GM12878 (cell line): Measurements from ENCODE around the gene DCTN4. TPM values are rescaled to one million over a fixed set of nuclear protein-coding genes. Genes with fewer than 3 reads are reported as not detected.

Source experiments
- ATAC-seq: fragments of 200-7000 bp; cut with Tn5 transposase; 3 replicates; pipeline ENCODE4 v1.9.1; 2020; ENCODE audit warnings: mild to moderate bottlenecking, moderate library complexity
- BruUV-seq: library from RNA; stranded (reverse); fragments of 400-500 nt; replicated peaks from 2 replicates; lab custom pipeline; 2021; lab: Mats Ljungman, UMichigan
- CTCF ChIA-PET: fragments of 300-600 bp; sonication (Branson Sonifier 250); formaldehyde crosslinking; extraction: SDS; loops from one replicate; lab custom pipeline; 2021; ENCODE audit warnings: inconsistent platforms; lab: Yijun Ruan, JAX
- POLR2A ChIA-PET: fragments of 350-600 bp; formaldehyde crosslinking; extraction: SDS; loops from one replicate; lab custom pipeline; 2021; ENCODE audit warnings: inconsistent platforms; lab: Charles Lee
- RAD21 ChIA-PET: fragments of 300-600 bp; sonication (Branson Sonifier 250); formaldehyde crosslinking; loops from one replicate; lab custom pipeline; 2023; ENCODE audit warnings: antibody characterized with exemption; ENCODE audit not compliant: unreplicated experiment; lab: Charles Lee
- SMC1A ChIA-PET: fragments of 300-600 bp; sonication (Branson Sonifier 250); formaldehyde crosslinking; loops from one replicate; lab custom pipeline; 2023; ENCODE audit not compliant: unreplicated experiment, uncharacterized antibody; lab: Charles Lee
- DNase-seq: peaks from one replicate; pipeline ENCODE4 v3.0.0-alpha.2; 2011; ENCODE audit warnings: low read depth, low spot score
- FAIRE-seq: peaks from 3 replicates; lab custom pipeline; 2011; peaks lifted over from hg19 to GRCh38; lab: Jason Lieb, UNC
- H2AFZ ChIP-seq: 2 replicates; pipeline ENCODE4 v1.6.0; 2011; ENCODE audit warnings: low read depth, low read length, control low read depth; ENCODE audit not compliant: control insufficient read depth
- H3K27ac ChIP-seq: 2 replicates; pipeline ENCODE4 v1.5.1; 2011; ENCODE audit warnings: control low read depth; ENCODE audit not compliant: control insufficient read depth, insufficient read depth
- H3K27me3 ChIP-seq, 2 experiments: replicated peaks in 1 of 2; 2 replicates each; pipeline versions ENCODE4 v1.6.0 to v1.6.1; 2011; ENCODE audit warnings: low read length in 1 of 2; ENCODE audit not compliant: control insufficient read depth in 2 of 2, insufficient read depth in 2 of 2
- H3K36me3 ChIP-seq, 2 experiments: 2 replicates each; pipeline ENCODE4 v1.5.1; 2011; ENCODE audit warnings: low read length in 1 of 2; ENCODE audit not compliant: control insufficient read depth in 2 of 2, insufficient read depth in 2 of 2
- H3K4me1 ChIP-seq: 2 replicates; pipeline ENCODE4 v1.6.1; 2011; ENCODE audit warnings: mild to moderate bottlenecking, low read length, moderate library complexity, mixed read lengths; ENCODE audit not compliant: control insufficient read depth, insufficient read depth
- H3K4me2 ChIP-seq: 2 replicates; pipeline ENCODE4 v1.6.0; 2011; ENCODE audit warnings: control low read depth; ENCODE audit not compliant: control insufficient read depth, insufficient read depth
- H3K4me3 ChIP-seq: fragments of 200-600 bp; sonication (generic); 2 replicates; pipeline ENCODE4 v1.5.1; 2016
- H3K79me2 ChIP-seq: 2 replicates; pipeline ENCODE4 v1.6.0; 2011; ENCODE audit warnings: low read length; ENCODE audit not compliant: control insufficient read depth, insufficient read depth
- H3K9ac ChIP-seq: 2 replicates; pipeline ENCODE4 v1.8.0; 2011; ENCODE audit warnings: low read length, control low read depth, mixed read lengths; ENCODE audit not compliant: control insufficient read depth, insufficient read depth
- H3K9me3 ChIP-seq: replicated peaks from 3 replicates; pipeline ENCODE4 v1.5.1; 2011; ENCODE audit warnings: mild to moderate bottlenecking, low read length; ENCODE audit not compliant: control insufficient read depth, insufficient read depth
- H4K20me1 ChIP-seq: 2 replicates; pipeline ENCODE4 v1.6.0; 2011; ENCODE audit not compliant: control insufficient read depth, insufficient read depth
- BCL11A ChIP-seq: IDR thresholded peaks from 2 replicates; pipeline ENCODE4 v1.6.1; 2011; ENCODE audit warnings: low read depth, low read length
- CBFB ChIP-seq: IDR thresholded peaks from 2 replicates; pipeline ENCODE4 v1.6.1; 2016; ENCODE audit warnings: antibody characterized with exemption, low read depth
- CHD2 ChIP-seq: IDR thresholded peaks from 2 replicates; pipeline ENCODE4 v1.6.1; 2011; ENCODE audit warnings: low read depth, low read length, improper control_type of control experiment, borderline replicate concordance
- FOXM1 ChIP-seq: IDR thresholded peaks from 2 replicates; pipeline ENCODE4 v1.6.1; 2012; ENCODE audit warnings: low read depth, mild to moderate bottlenecking, inconsistent platforms, low read length, moderate library complexity
- GATAD2B ChIP-seq: fragments of 450-650 bp; conservative IDR thresholded peaks from 2 replicates; pipeline ENCODE4 v1.6.1; 2017; ENCODE audit warnings: low read depth, mild to moderate bottlenecking, moderate library complexity
- KDM1A ChIP-seq: fragments of 200-600 bp; sonication (generic); IDR thresholded peaks from 2 replicates; pipeline ENCODE4 v1.6.1; 2016; ENCODE audit warnings: borderline replicate concordance
- NR2C2 ChIP-seq: IDR thresholded peaks from 2 replicates; pipeline ENCODE4 v1.6.1; 2011; ENCODE audit warnings: borderline replicate concordance, low read depth; ENCODE audit not compliant: control insufficient read depth, insufficient read length
- PAX5 ChIP-seq: IDR thresholded peaks from 2 replicates; pipeline ENCODE4 v1.6.1; 2011; ENCODE audit warnings: low read depth, low read length, borderline replicate concordance
- PKNOX1 ChIP-seq: fragments of 450-650 bp; IDR thresholded peaks from 2 replicates; pipeline ENCODE4 v1.6.1; 2016; ENCODE audit warnings: mild to moderate bottlenecking
- POLR2A ChIP-seq: IDR thresholded peaks from 2 replicates; pipeline ENCODE4 v1.6.1; 2011; ENCODE audit warnings: low read depth, mild to moderate bottlenecking, low read length
- RAD51 ChIP-seq: fragments of 450-650 bp; IDR thresholded peaks from 2 replicates; pipeline ENCODE4 v1.6.1; 2016; ENCODE audit warnings: moderate library complexity, mild to moderate bottlenecking, inconsistent platforms
- SMC3 ChIP-seq: IDR thresholded peaks from 2 replicates; pipeline ENCODE4 v1.6.1; 2011; ENCODE audit warnings: low read length, improper control_type of control experiment, borderline replicate concordance
- SREBF1 ChIP-seq: IDR thresholded peaks from 2 replicates; pipeline ENCODE4 v1.6.1; 2012; ENCODE audit warnings: mild to moderate bottlenecking, low read length
- ZBED1 ChIP-seq: IDR thresholded peaks from 2 replicates; pipeline ENCODE4 v1.6.1; 2016; ENCODE audit warnings: borderline replicate concordance
- ZNF622 ChIP-seq: fragments of 450-650 bp; IDR thresholded peaks from 2 replicates; pipeline ENCODE4 v1.6.1; 2017; ENCODE audit warnings: mild to moderate bottlenecking, inconsistent platforms
- WGBS: methylation state at CpG from one replicate; pipeline ENCODE4 v1.1.6; 2016; ENCODE audit warnings: low lambda C conversion rate; ENCODE audit not compliant: insufficient replicate concordance, insufficient coverage; ENCODE audit errors: missing lambda C conversion rate; 5-methylcytosine and 5-hydroxymethylcytosine counted together
- in situ Hi-C: fragments of 300-500 bp; cut with MboI; formaldehyde crosslinking; loops from 9 replicates; pipeline ENCODE4 v1.14.3; 2018; ENCODE audit warnings: mixed read lengths
- intact Hi-C: fragments of 100-400 bp; cut with micrococcal nuclease; formaldehyde crosslinking; loops from one replicate; pipeline ENCODE4 v1.14.2; 2022; ENCODE audit not compliant: unreplicated experiment
- polyA plus RNA-seq, 11 experiments: library from polyadenylated mRNA; depleted of rRNA in 4 of 11; unstranded in 6 of 11; stranded (reverse) in 5 of 11; fragments of >200 nt; fragmentation: Nextera tagmentation in 4 of 11; fragmentation: Illumina TruSeq in 1 of 11; extraction: Ambion mirVana in 4 of 11; extraction: Trizol in 1 of 11; gene quantifications; 1 replicate in 1 of 11; 2 replicates in 10 of 11; pipeline versions ENCODE4 v1.2.1 to v1.2.3, GENCODE V29; 2011 to 2016; ENCODE audit warnings: inconsistent platforms in 2 of 11, missing spikeins in 2 of 11, low read depth in 1 of 11
- total RNA-seq, 4 experiments: library from RNA; depleted of rRNA in 3 of 4; stranded (reverse); fragments of >200 nt in 3 of 4; fragmentation: Illumina TruSeq in 1 of 4; extraction: Trizol in 1 of 4; gene quantifications; 2 replicates each; pipeline versions ENCODE4 v1.2.1 to v1.2.3, GENCODE V29; 2013 to 2021
- TF ChIP-seq, protein P1 (sequence below): fragments of 450-650 bp; formaldehyde crosslinking; IDR thresholded peaks from 2 replicates; pipeline ENCODE4 v1.4.0; 2020; ENCODE audit warnings: mild to moderate bottlenecking, moderate library complexity

Gene DCTN4
- total and polyA plus RNA-seq, 10 of the 15 experiments (the other 5 are each of a cell fraction or from before 2014, with no cell fraction given): 7.6 to 27.8 (median 18.0) TPM

DNA sequence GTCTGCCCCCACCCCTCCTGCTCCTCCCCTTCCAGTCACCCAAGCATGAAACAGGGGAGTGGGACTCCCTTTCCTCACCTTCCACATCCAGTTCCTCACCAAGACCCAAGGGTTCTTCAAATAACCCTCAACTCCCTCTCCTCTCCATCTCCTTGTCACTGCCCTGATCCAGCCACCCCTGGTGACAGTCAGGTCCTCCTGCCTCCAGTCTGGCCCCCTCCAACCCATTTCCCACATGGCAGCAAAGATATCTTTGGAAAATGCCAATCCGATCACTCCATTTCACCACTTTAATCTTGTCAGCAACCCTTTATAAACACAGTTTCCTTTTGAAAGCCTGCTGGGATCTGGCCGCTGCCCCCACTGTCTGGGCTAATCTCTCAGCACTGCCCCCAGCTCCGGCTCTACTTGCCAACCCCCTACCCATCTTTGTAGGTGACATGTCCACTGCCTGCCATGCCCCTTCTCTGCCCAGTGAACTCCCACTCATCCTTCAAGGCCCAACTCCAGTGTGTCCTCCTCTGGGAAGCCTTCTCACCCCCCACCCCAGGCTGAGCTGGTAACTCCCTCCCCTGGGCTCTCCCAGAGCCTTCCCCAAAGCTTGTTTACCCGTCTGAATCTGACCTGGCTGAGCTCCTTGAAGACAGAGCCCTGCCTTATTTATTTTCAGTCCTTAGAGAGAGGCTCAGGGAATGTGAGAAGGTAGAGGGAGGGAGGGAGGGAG lies 98.5 kb downstream of the DCTN4 start (continued):
- TF ChIP-seq BCL11A (no peak), SMC3 (no peak), ZBED1 (no peak), POLR2A (no peak)
- TF ChIP-seq, protein P1, sequence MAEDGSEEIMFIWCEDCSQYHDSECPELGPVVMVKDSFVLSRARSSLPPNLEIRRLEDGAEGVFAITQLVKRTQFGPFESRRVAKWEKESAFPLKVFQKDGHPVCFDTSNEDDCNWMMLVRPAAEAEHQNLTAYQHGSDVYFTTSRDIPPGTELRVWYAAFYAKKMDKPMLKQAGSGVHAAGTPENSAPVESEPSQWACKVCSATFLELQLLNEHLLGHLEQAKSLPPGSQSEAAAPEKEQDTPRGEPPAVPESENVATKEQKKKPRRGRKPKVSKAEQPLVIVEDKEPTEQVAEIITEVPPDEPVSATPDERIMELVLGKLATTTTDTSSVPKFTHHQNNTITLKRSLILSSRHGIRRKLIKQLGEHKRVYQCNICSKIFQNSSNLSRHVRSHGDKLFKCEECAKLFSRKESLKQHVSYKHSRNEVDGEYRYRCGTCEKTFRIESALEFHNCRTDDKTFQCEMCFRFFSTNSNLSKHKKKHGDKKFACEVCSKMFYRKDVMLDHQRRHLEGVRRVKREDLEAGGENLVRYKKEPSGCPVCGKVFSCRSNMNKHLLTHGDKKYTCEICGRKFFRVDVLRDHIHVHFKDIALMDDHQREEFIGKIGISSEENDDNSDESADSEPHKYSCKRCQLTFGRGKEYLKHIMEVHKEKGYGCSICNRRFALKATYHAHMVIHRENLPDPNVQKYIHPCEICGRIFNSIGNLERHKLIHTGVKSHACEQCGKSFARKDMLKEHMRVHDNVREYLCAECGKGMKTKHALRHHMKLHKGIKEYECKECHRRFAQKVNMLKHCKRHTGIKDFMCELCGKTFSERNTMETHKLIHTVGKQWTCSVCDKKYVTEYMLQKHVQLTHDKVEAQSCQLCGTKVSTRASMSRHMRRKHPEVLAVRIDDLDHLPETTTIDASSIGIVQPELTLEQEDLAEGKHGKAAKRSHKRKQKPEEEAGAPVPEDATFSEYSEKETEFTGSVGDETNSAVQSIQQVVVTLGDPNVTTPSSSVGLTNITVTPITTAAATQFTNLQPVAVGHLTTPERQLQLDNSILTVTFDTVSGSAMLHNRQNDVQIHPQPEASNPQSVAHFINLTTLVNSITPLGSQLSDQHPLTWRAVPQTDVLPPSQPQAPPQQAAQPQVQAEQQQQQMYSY (CRISPR knock-in tag): no peak

DNA sequence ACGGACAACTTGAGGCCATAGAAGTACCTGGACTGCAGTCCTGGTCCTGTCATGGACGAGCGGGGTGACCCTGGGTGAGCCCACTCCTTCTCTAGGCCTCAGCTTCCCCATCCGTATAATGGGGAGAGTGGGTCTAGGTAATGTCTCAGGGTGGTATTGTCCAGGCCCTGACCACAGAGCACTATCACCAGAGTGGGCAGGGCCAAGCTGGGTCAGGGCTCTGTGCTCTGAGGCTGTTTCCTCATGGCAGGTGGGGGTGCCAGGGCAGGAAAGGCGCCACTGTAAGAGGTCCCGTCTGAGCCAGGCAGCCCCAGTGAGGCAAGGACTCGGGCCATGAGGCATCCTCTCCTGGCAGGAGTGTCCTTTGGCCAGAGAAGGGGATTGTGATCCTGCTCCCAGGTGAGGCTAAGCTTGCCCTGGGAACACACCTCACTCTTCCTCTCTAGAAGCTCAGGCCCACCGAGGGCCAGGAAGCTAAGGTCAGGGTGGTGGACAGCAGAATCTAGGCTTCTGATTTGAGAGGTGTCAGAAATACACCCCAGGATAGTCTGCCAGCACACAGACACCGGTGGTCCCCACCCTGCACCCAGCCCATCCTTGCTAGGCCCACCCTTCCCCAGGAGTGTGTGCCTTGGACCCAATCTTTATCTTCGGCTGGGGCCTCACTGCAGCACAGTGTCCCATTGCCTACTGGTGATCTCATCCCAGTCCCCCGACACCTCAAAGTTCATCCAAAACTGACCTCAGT lies 99.3 kb downstream of the DCTN4 start:
- ChIA-PET POLR2A (interaction anchor here (0.6 kb wide), 1 partner anchor 76 kb away, joined by 3 read pairs; no protein-coding TSS in a partner anchor), CTCF (interaction anchor here (1.3 to 12.7 kb wide), 2 partner anchors 80 to 98 kb away, joined by 3 to 236 read pairs; no protein-coding TSS in a partner anchor), SMC1A (interaction anchor here (0.6 to 1.2 kb wide), 2 partner anchors 49 to 100 kb away, joined by 3 to 4 read pairs; no protein-coding TSS in a partner anchor), RAD21 (interaction anchor here (5.9 kb wide), 1 partner anchor 99 kb away, joined by 56 read pairs; no protein-coding TSS in a partner anchor)
- WGBS: 53% methylated on average over 11 of the region's 11 CpGs
- no peak for TF ChIP-seq FOXM1
- TF ChIP-seq CHD2: no peak
- TF ChIP-seq CBFB: no peak
- TF ChIP-seq GATAD2B: no peak
- TF ChIP-seq NR2C2: no peak
- TF ChIP-seq RAD51: no peak
- TF ChIP-seq SREBF1: no peak
- TF ChIP-seq KDM1A: no peak
- no peak for TF ChIP-seq PKNOX1
- TF ChIP-seq ZNF622: no peak
- TF ChIP-seq PAX5: no peak; the same call in 1 of the 2 replicates
- intact Hi-C loops (loop anchor here (5.0 to 10.0 kb wide), 2 partner anchors 188 to 205 kb away; partner anchors contain the start of gene IRGM), in situ Hi-C loops (loop anchor here (10.0 kb wide), 1 partner anchor 205 kb away; no protein-coding TSS in a partner anchor)
- Histone ChIP-seq H3K4me2 (no peak overlapping the region), H3K27me3 (no peaks in the 10 kb centered on the region; a peak in 2 of 4 replicates), H3K36me3 (no peaks in the 10 kb centered on the region), H4K20me1 (no peaks in the 10 kb centered on the region), H3K4me3 (no peak overlapping the region), H3K9ac (no peak overlapping the region), H3K4me1 (peaks cover 7% of the 10 kb centered on the region), H3K9me3 (no peaks in the 10 kb centered on the region), H3K79me2 (no peaks in the 10 kb centered on the region), H3K27ac (no peak overlapping the region), H2AFZ (no peak overlapping the region)
- DNase-seq (no peak), FAIRE-seq (no peak), ATAC-seq (no peak)
- BruUV-seq: no TSS peak
